ENCODE data around the gene PSMG2.

PSMG2 gene

GRCh38 chr18:12765586-12765985 is 62.7 kb downstream of the PSMG2 start:
- no peak for DNase-seq (ENCODE audit: low read depth)
- TF ChIP-seq, protein P1, sequence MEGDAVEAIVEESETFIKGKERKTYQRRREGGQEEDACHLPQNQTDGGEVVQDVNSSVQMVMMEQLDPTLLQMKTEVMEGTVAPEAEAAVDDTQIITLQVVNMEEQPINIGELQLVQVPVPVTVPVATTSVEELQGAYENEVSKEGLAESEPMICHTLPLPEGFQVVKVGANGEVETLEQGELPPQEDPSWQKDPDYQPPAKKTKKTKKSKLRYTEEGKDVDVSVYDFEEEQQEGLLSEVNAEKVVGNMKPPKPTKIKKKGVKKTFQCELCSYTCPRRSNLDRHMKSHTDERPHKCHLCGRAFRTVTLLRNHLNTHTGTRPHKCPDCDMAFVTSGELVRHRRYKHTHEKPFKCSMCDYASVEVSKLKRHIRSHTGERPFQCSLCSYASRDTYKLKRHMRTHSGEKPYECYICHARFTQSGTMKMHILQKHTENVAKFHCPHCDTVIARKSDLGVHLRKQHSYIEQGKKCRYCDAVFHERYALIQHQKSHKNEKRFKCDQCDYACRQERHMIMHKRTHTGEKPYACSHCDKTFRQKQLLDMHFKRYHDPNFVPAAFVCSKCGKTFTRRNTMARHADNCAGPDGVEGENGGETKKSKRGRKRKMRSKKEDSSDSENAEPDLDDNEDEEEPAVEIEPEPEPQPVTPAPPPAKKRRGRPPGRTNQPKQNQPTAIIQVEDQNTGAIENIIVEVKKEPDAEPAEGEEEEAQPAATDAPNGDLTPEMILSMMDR (conservative IDR thresholded peaks at IDR 0.05; ENCODE audit: low read depth, low read length), result no peak
- no peak overlapping the region for H3K4me3 ChIP-seq (ENCODE audit: low read depth, low read length)

DNA sequence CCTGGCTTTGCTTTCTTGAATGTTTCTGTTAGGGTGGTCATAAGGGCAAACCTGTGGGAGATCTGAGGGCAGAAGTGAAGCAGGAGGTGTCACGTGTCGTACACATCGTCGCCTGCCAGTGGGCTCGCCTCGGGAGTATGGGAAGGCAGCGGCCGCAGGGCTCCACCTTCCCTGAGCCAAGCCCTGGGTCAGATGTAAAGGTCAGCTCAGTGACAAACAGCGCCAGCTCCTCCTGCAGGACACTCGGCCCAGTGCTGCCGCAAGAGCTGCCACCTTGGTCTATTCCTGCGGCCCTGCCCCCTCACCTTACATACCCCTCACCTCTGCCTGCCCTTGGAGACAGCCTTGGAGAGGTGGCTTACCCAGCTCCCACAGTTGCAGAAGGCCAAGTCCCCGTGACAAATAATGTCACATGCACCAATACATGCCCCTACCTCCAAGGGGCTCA is 64.2 kb downstream of the PSMG2 start:
- H3K4me3 ChIP-seq (ENCODE audit: low read depth, low read length), result no peak overlapping the region
- TF ChIP-seq, protein P1 (conservative IDR thresholded peaks at IDR 0.05; ENCODE audit: low read depth, low read length), result peak; percentile 1
- no peak for DNase-seq (ENCODE audit: low read depth)

DNA sequence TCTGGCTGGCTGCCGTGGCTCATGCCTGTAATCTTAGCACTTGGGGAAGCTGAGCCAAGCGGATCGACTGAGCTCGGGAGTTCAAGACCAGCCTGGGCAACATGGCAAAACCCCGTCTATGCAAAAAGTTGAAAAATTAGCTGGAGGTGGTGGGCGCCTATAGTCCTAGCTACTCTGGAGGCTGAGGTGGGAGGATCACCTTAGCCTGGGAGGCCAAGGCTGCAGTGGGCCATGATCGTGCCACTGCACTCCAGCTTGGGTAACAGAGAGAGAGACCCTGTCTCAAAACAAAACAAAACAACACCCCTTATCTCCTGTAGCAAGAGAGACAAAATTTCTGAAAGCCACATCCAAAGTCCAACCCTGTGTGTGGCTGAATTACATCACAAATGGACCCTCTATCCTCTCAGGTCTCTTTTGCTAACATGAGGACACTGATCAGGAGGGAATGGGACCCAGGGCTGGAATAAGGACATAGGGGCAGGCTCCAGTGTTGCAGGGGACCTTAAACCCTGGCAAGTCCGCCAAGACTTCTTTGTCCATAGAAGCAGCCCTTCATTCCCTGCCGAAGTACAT is 64.8 kb downstream of the PSMG2 start:
- no peak overlapping the region for H3K4me3 ChIP-seq (ENCODE audit: low read depth, low read length)
- TF ChIP-seq, protein P1 (conservative IDR thresholded peaks at IDR 0.05; ENCODE audit: low read depth, low read length), result no peak
- DNase-seq (ENCODE audit: low read depth), result no peak

- no peak overlapping the region for H3K4me3 ChIP-seq (ENCODE audit: low read depth, low read length)
- DNase-seq (ENCODE audit: low read depth), result peak; percentile 39
- TF ChIP-seq, protein P1 (conservative IDR thresholded peaks at IDR 0.05; ENCODE audit: low read depth, low read length), result no peak
Measured at GRCh38 chr18:12768625-12769024, 65.8 kb downstream of the PSMG2 start.

DNA sequence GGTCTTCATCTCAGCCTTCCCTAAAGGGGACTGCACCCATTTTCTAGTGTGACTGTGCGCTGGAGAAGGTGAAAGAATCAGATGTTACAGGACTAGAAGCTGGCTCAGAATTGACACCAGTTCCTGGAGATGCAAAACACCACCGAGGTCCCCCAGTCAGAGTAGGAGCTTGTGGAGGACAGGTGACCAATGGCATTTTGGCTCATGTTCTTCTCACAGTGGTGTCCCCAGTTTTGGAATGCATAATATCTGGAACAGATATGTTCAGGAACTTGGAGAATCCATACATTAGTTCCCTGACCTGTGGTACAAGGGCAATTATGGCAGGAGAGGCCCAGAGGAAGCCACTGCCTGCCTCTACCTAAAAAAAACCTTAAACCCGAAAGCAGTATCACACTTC is 66.3 kb downstream of the PSMG2 start:
- no peak for DNase-seq (ENCODE audit: low read depth)
- no peak overlapping the region for H3K4me3 ChIP-seq (ENCODE audit: low read depth, low read length)
- TF ChIP-seq, protein P1 (conservative IDR thresholded peaks at IDR 0.05; ENCODE audit: low read depth, low read length), result no peak

DNA sequence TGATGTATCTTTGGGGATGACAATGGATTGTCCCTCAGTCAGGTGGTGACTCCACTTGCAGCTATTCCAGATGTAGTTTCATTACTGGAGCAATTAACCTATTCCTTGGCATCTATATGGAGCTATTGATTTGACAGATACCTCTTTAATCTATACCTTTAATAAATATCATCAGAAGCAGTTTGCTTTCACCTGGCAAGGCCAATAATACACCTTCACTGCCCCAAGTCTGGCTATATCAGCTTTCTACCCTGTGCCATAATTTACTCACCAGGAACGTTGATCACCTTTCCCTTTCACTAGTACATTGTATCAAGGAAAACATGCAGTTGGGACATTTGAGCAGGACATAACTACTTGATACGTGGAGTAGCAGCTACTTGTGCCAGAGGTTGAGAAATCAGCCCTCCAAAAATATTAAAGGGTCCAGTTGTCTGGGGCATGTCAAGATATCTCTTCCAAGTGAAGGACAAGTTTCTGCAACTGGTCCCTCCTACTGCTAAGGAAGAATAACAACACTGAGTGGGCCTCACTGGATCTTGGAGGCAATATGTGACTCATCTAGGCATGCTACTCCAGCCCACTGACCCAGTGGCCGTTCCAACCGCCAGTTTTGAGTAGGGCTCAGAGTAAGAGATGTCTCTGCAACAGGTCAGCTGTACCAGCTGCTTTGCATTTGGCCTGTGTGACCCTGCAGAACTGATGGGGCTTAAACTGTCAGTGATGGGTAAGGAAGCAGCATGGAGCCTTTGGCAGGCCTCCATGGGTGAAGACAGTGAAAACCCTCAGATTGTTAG is 67.0 kb downstream of the PSMG2 start:
- TF ChIP-seq, protein P1 (conservative IDR thresholded peaks at IDR 0.05; ENCODE audit: low read depth, low read length), result no peak
- no peak overlapping the region for H3K4me3 ChIP-seq (ENCODE audit: low read depth, low read length)
- peak; percentile 69 for DNase-seq (ENCODE audit: low read depth)

Data from choroid plexus epithelial cell (primary cell).